Activated CD4-positive, alpha-beta T cell treated with anti-CD3 and anti-CD28 coated beads, Interleukin-2, amount 50 U/mL, for 1 hour (primary cell): ENCODE results near the gene GPRIN2.
"Not testable (repeated sequence)": the region's sequence is repeated elsewhere in the genome, so short reads cannot be mapped to it uniquely, and the experiment has no call there.

Experiments used
- DNase-seq: peaks from one replicate; pipeline ENCODE4 v3.0.0-alpha.2; 2020

The GPRIN2 gene

DNA sequence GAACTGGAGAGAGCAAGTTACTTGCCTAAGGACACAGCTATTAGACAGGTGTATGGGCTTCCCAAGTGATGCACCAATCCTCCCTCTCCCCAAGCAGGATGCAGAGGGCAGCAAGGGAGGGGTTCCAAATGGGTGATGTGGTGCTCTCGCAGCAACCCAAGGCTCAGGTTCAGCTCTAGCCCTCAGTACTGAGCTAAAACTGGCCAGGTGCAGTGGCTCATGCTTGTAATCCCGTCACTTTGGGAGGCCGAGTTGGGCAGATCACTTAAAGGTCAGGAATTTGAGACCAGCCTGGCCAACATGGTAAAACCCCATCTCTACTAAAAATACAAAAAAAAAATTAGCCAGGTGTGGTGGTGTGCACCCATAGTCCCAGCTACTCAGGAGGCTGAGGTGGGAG is 40.7 kb downstream of the GPRIN2 start:
- DNase-seq: no peak

DNA sequence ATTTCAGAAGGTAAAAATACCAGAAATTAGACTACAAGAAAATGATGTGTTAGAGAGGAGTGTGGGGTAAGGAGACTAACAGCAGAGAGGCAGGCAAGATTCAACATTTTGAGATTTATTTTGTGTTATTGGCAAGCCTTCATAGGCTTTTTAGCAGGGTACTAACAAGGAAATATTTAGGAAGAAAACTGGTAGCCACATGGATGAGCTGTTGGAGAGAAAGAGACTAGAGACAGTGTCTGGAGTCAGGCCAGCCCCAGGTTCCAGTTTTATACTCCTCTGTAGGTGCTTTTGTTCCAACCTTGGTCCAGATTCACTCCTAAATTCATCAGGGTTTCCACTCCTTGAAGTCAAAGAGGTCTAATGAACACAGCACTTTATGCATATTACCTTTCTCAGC is 41.1 kb downstream of the GPRIN2 start:
- DNase-seq: no peak

DNA sequence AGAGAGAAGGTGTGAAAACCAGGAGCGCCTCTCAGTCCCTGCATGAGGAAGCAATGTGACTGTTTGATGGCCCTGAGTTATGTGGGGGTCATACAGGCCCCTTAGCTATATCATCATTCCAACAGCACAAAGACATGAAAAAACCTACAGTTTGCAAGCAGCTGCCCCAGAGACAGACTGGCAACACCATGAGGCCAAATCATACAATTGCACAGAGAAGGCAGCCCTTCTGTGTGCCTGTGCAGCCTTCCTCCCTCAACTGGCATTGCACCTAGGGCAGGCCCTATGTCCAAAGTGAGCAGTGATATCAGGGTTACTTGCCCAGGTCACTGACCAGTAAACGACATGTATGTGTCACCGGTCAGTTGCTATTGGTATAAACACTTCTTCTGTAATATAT is 41.6 kb downstream of the GPRIN2 start:
- no peak for DNase-seq

DNA sequence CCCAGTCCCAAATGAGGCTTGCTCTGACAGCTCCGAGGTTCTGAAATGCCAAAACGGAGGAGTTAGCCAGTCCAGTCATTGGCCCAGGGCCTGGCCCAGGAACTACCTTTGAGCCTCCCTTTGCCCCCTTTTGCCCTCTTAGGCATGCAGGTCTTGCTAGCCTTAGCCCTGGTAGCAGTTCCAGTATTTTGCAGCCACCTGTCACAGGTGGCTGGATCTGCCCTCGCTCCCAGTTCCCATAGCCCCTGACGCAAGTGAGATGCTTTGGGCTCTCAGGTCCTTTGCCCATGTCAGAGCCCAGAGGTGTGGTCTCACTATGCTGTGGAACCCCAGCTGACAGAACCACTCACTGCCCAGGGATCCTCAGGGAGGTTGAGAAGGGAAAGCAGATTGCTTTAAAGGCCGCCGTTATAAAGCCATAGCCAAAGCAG is 42.0 kb downstream of the GPRIN2 start:
- DNase-seq: no peak

DNA sequence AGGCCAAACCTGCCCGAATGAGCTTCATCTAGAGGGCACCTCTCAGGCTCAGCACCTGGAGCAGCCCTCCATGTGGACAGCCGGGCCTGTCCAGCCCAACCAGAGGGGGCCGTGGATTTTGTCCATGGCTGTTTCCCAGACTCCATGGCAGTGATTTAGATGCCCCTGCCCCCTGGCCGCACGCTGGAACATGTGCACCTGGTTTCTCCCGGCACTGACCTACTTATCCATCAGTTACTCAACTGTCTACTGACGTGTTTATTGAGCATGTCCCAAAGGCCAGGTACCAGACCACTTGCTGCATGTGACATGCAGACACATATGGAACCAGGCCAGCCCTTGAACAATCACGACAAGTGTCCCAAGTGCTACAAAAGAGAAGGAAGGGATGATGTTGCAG is 43.1 kb downstream of the GPRIN2 start:
- DNase-seq: not testable (repeated sequence)

DNA sequence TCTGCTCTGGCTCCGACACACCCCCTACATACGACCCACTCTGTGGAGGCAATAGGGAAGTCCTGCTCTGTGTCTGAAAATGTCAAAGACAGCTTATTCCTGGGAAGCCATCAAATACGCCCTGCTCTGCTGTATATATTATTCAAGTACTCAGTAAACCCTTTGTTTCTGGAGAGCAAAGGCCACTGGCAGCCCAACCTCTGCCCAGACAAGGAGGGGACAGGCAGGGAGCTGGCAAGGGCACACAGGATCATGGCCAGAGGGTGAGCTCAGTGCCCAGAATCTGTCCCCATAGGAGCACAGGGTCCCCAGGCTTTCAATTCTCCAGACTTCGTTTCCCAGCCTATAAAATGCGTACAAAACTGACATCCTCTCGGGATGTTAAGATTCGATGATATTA is 43.7 kb downstream of the GPRIN2 start:
- not testable (repeated sequence) for DNase-seq

DNA sequence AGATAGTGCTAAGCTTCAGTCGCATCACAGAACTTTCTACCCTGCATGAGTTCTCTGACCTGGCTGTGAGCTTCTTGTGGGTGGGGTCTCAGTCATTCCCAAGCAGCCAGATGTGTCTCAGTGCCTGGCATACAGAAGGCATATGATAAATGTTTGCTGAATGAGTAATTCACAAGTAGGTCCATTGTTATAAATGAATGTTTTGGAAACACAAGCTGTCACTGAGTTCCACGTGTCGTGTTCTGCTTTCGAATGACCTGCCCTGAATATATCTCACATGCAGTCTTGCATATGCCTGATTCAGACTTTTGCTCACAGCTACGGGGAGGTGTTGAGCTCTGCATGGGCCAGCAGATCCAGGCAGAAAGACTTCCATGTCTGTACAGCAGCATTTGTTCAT is 44.5 kb downstream of the GPRIN2 start:
- DNase-seq: not testable (repeated sequence)
